Right ventricle myocardium superior (tissue), 1 donor: Measurements from ENCODE around the gene CDIP1. TPM values are rescaled to one million over a fixed set of nuclear protein-coding genes. Genes with fewer than 3 reads are reported as not detected.
"Not testable (repeated sequence)": the region's sequence is repeated elsewhere in the genome, so short reads cannot be mapped to it uniquely, and the experiment has no call there.

Experiments used
- ATAC-seq: fragments of 200-7000 bp; cut with Tn5 transposase; one replicate; pipeline ENCODE4 v1.9.1; 2020; ENCODE audit warnings: mild to moderate bottlenecking; ENCODE audit not compliant: poor library complexity
- DNase-seq: peaks from one replicate; pipeline ENCODE4 v3.0.0-alpha.2; 2020
- intact Hi-C: fragments of 100-400 bp; cut with DNase I; formaldehyde crosslinking; loops from one replicate; pipeline ENCODE4 v1.11.2; 2022
- long read RNA-seq: library from polyadenylated mRNA; unstranded; transcript quantifications from one replicate; pipeline ENCODE4 v2.0.0, GENCODE V29; 2021
- total RNA-seq: library from RNA; stranded (reverse); fragmentation: NEBNext Ultra II Directional; extraction: Animal tissue kit (Norgen Biotek cat#: 25700); gene quantifications from one replicate; pipeline ENCODE4 v1.2.1, GENCODE V29; 2021
- donor health status: DM: no; HTN: yes; CAD: no; lungs with severe emphysema.

The CDIP1 gene
- 45.2 TPM for total RNA-seq
- long read RNA-seq, transcript CDIP1-201 (5 exons, 3,009 nt), result minor isoform, 12 of 128 reads
- long read RNA-seq, transcript CDIP1-205 (6 exons, 2,774 nt), result minor isoform, 9 of 128 reads
- long read RNA-seq, transcript CDIP1-209 (6 exons, 2,062 nt), result major isoform, 73 of 128 reads
- long read RNA-seq, partial matches to known transcripts, result 15 of 128 reads
- long read RNA-seq, other reads (novel, unspliced or antisense), result 18 of 128 reads

GRCh38 chr16:4538350-4539235, at the start of gene CDIP1:
Gene CDIP1, minus strand, starts transcription at chr16:4538773. Its CDS starts 24,643 bp downstream, at chr16:4514130.
- intact Hi-C loops, result no loop called here
- ATAC-seq, result peak; percentile 97

GRCh38 chr16:4586291-4586690, 47.7 kb upstream of the CDIP1 start:
- ATAC-seq (no peak), DNase-seq (no peak)
- intact Hi-C loops, result no loop called here

More at GRCh38 chr16:4538350-4539235, at the start of gene CDIP1:
- peak; percentile 98 for DNase-seq

- DNase-seq (no peak), ATAC-seq (no peak)
- intact Hi-C loops, result no loop called here
Measured at GRCh38 chr16:4583906-4584305, 45.3 kb upstream of the CDIP1 start.

- ATAC-seq (no peak), DNase-seq (no peak)
- intact Hi-C loops, result no loop called here
Measured at GRCh38 chr16:4580250-4580649, 41.7 kb upstream of the CDIP1 start.

- DNase-seq, result no peak
- intact Hi-C loops, result no loop called here
- no peak for ATAC-seq
Measured at GRCh38 chr16:4578961-4579530, 40.5 kb upstream of the CDIP1 start.

- DNase-seq (no peak), ATAC-seq (no peak)
Measured at GRCh38 chr16:4576008-4576407, 37.4 kb upstream of the CDIP1 start.

GRCh38 chr16:4574919-4575705, 36.5 kb upstream of the CDIP1 start:
- DNase-seq, result no peak
- ATAC-seq, result no peak
- intact Hi-C loops, result no loop called here

More at GRCh38 chr16:4576008-4576407, 37.4 kb upstream of the CDIP1 start:
- intact Hi-C loops, result no loop called here

- DNase-seq, intact Hi-C loops, ATAC-seq: not testable (repeated sequence)
Measured at GRCh38 chr16:4573926-4574325, 35.4 kb upstream of the CDIP1 start.

GRCh38 chr16:4572715-4573114, 34.1 kb upstream of the CDIP1 start:
- peak; percentile 77 for ATAC-seq
- intact Hi-C loops, result no loop called here
- no peak for DNase-seq

- ATAC-seq (no peak), DNase-seq (no peak)
- intact Hi-C loops, result no loop called here
Measured at GRCh38 chr16:4570688-4571321, 32.2 kb upstream of the CDIP1 start.

GRCh38 chr16:4570086-4570485, 31.5 kb upstream of the CDIP1 start:
- DNase-seq (no peak), ATAC-seq (no peak)
- intact Hi-C loops, result no loop called here

- intact Hi-C loops, result no loop called here
- ATAC-seq (no peak), DNase-seq (no peak)
Measured at GRCh38 chr16:4566144-4566543, 27.6 kb upstream of the CDIP1 start.

GRCh38 chr16:4564661-4565267, 26.2 kb upstream of the CDIP1 start:
- ATAC-seq (no peak), DNase-seq (no peak)
- intact Hi-C loops, result no loop called here

GRCh38 chr16:4561596-4561995, 23.0 kb upstream of the CDIP1 start:
- intact Hi-C loops, result no loop called here
- ATAC-seq (no peak), DNase-seq (no peak)

- intact Hi-C loops, result no loop called here
Measured at GRCh38 chr16:4557973-4558372, 19.4 kb upstream of the CDIP1 start.

GRCh38 chr16:4556580-4556979, 18.0 kb upstream of the CDIP1 start:
- intact Hi-C loops, result no loop called here
- DNase-seq, result peak; percentile 36
- no peak for ATAC-seq

More at GRCh38 chr16:4557973-4558372, 19.4 kb upstream of the CDIP1 start:
- DNase-seq (no peak), ATAC-seq (no peak)

GRCh38 chr16:4556112-4556511, 17.5 kb upstream of the CDIP1 start, which contains the start of gene C16orf96:
Gene C16orf96, plus strand, starts transcription at chr16:4556340. Its CDS starts 150 bp downstream, at chr16:4556490.
- DNase-seq (no peak), ATAC-seq (no peak)
- intact Hi-C loops, result no loop called here

- ATAC-seq (no peak), DNase-seq (no peak)
- intact Hi-C loops, result no loop called here
Measured at GRCh38 chr16:4552541-4552940, 14.0 kb upstream of the CDIP1 start.
